GM21619 (cell line): ENCODE measurements around the gene SEMA5A.

Experiments used
- ATAC-seq: cut with Tn5 transposase; IDR thresholded peaks from one replicate; pipeline ENCODE4 v1.9.1; 2021; ENCODE audit not compliant: unreplicated experiment

Gene SEMA5A

DNA sequence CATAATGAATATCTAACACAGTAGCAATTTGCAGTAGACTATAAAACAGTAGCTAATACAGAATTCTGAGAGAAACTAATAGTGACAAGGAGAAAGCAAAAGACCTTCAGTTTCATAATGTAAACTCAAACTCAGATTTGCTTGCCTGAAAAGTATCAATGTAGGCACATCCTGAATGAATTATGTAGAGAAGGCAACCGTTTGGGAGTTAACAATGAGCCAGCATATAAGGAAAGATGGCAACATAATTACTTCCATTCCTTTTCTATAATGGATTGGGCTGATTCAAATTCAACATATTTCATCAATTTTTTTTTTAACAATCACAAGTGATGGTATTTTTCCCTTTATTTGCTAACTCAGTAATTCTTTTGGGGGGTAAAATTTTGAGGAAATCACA, 261.6 kb downstream of the SEMA5A start:
- no peak for ATAC-seq

- no peak for ATAC-seq
Observed at GRCh38 chr5:9283473-9283872, 262.4 kb downstream of the SEMA5A start.

- ATAC-seq = no peak
Observed at GRCh38 chr5:9283021-9283420, 262.9 kb downstream of the SEMA5A start.

- no peak for ATAC-seq
Observed at GRCh38 chr5:9282211-9282610, 263.7 kb downstream of the SEMA5A start.

GRCh38 chr5:9279774-9280173, 266.1 kb downstream of the SEMA5A start:
- ATAC-seq = no peak

GRCh38 chr5:9278921-9279603, 266.8 kb downstream of the SEMA5A start:
- no peak for ATAC-seq

DNA sequence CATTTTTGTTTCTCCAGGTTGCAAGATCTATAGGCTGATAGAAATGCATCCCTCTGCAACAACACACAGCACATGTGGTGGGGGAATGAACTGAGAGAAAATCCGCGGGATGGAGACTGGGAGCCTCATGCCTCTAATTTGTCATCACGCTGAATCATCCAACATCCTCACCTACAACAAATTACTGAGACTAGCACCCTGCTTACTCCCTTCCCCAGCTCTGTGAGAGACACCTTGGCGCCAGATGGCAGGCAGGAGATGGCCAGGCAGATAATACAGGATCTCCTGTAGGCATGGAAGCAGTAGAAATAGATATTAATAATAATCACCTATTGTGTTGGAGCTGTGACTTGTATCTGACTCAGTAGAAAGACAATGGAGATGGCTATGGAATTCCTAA, 276.9 kb downstream of the SEMA5A start:
- no peak for ATAC-seq

DNA sequence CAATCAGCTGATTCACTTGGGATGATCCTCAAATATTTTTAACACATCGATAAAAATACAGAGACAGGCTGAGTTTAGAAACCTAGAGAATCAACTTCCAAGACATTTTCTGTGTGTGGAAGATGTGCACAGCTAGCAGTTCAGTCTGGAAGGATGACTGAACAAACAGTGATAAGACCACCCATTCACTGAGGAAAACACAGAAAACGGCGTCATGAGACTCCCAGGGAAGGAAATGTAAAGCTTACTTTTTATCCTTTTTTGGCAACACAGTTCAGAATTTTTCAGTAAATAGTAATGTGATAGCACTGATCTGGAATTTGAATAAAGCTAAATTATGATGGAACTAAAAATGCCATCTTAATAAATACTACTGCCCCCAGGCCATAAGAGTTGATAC, 277.6 kb downstream of the SEMA5A start:
- no peak for ATAC-seq

DNA sequence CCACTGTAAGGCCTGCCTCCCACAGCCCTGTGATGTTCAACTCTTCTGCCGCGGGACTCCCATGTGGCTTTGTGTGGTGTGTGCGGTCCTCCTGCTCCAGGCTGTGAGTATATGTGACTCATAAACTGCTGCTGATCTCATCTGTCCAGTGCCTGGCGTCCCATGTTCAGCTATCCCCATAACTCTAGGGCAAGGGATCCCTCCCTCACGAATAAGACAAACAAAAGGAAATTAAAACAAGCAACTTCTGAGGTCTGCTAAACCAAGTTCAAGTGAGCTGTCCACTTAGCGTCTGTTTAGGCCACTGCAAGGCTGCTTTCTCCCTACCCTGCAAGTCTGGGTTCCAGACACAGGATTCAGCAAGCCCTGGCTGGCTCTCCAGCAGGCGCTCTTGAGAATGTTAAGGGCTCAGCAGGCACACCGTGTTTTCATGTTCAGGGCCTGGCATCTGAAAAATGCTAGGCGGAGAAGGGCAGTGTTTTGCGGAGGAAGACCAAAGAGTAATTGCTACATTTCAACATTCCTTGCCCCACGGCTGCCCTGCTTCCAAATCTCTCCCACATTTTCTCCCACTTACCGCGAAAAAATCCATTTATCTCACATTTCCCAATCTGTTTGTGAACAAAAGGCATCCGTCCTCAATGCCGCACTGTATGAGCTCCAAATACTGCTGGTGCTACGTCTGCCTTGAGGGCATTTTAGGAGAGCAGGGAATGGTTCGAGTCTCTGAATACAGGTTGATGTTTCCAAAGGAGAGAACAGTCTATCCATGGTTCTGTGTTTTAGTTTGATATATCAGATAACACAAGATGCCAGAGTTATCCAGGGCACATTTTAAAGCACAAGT, 280.2 kb downstream of the SEMA5A start:
- no peak for ATAC-seq

GRCh38 chr5:9264301-9264700, 281.6 kb downstream of the SEMA5A start:
- no peak for ATAC-seq

- no peak for ATAC-seq
Observed at GRCh38 chr5:9263656-9264055, 282.2 kb downstream of the SEMA5A start.

DNA sequence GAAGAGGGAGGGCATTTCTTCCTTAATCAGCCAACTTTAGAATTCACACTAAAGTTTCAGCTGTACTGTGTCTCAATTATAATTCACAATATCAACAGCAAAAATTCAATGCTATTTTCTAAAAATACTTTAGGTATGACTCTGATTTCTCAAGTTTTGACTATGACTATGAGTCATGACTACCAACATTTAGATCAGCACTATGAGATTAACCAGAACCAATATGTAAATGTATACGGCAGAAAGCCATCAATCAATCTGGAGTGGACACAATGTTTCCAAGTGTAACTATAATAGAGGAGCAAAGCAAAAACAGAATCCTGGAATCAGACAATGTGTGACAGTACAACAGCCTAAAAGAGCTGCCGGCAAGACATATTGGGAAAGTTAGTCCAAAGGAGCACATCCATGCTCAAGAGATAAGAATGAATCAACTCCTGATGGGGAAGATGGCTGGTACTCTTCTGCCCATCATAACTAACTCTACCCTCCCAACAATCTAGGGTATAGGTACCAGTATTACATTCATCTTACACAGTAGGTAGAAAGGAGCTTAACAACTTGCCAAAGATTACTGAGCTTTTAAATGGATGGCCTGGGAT, 294.4 kb downstream of the SEMA5A start:
- no peak for ATAC-seq

- no peak for ATAC-seq
Observed at GRCh38 chr5:9249231-9249630, 296.6 kb downstream of the SEMA5A start.

DNA sequence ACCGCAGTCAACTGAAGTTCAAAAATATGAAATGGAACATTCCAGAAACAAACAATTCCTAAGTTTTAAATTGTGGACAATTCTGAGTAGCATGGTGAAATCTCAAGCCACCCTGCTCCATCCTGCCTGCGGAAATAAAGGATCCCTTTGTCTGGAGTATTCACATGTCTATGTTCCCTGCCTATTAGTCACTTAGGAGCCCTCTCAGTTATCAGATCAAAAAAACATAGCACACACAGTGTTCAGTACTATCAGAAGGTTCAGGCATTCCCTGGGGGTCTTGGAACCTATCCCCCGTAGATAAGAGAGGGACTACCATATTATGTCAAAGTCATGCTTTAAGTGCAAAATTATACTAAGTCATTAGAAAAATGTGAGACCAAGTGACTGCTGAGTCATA, 300.8 kb downstream of the SEMA5A start:
- ATAC-seq = no peak

- no peak for ATAC-seq
Observed at GRCh38 chr5:9244417-9244816, 301.5 kb downstream of the SEMA5A start.

DNA sequence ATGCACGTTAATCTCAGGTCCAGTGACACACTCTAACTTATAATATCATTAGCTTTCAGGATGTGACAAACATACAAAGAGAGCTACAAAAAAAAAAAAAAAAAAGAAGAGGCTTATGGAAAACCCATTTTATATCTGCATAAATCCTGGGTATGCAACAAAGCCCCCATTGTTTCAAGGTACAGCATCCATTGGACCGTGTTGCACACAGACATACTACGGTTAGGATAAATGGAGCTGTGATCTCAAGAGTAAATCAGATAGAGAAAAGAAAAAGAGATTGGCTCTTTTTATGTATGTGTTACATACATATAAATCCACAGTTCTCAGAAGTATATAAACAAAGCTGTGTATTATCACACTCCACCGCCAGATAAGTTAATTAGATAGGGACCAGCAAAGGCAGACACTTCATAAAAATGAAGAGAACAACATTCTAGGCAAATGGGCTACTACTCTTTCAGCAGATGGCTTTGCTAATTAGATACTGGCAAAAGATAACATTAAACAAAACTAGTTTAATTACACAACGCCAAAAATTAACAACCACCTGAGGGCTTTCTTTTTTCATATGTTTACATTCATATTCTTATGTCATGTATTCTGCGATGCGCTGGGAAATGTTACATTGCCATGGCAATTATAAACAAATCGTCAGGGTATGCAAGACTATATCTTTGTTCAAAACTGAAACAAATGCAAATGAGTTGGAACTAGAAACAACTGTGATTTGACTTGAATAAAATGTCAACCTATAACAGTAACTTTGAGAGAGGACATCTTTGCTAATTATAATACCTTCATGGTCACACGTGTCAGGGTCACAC, 304.2 kb downstream of the SEMA5A start:
- ATAC-seq = no peak

- no peak for ATAC-seq
Observed at GRCh38 chr5:9240431-9240830, 305.4 kb downstream of the SEMA5A start.

DNA sequence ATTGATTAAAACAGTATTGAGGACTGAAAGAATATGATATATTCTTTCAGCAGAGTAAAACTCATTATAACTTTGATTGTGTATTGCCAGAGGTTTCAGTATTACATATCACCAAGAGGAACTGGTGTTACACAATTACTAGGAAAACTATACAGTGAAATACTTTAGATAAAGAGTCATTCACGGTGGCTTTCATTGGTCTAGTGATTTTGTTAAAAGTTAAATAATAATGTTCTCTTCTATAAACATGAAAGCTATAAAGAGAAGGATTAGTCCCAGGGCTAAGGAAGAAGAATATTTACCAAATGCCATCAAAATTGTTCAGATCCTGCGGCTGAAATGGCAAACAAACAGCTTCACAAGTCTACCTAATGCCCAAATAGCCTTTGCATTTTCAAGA, 306.2 kb downstream of the SEMA5A start:
- no peak for ATAC-seq

GRCh38 chr5:9239071-9239470, 306.8 kb downstream of the SEMA5A start:
- ATAC-seq = no peak

- no peak for ATAC-seq
Observed at GRCh38 chr5:9233712-9234111, 312.2 kb downstream of the SEMA5A start.

GRCh38 chr5:9233035-9233434, 312.8 kb downstream of the SEMA5A start:
- ATAC-seq = no peak
